Liver (tissue), 3 donors: Measurements from ENCODE around the gene CHRNA7.

Source experiments
- ATF3 ChIP-seq: IDR thresholded peaks from 2 replicates; pipeline ENCODE4 v1.6.1; 2016; ENCODE audit warnings: antibody characterized with exemption
- CTCF ChIP-seq: fragments of 150-350 bp; IDR thresholded peaks from 2 replicates; pipeline ENCODE4 v1.5.1; 2017; ENCODE audit warnings: improper control_type of control experiment, low read depth, low read length; ENCODE audit not compliant: missing input control
- FOXA1 ChIP-seq: IDR thresholded peaks from 2 replicates; pipeline ENCODE4 v1.6.1; 2016; ENCODE audit warnings: antibody characterized with exemption
- GABPA ChIP-seq, 2 donors: IDR thresholded peaks in 1 of 2; conservative IDR thresholded peaks in 1 of 2; 2 replicates each; pipeline ENCODE4 v1.6.1; 2016; ENCODE audit warnings: antibody characterized with exemption in 2 of 2, mild to moderate bottlenecking in 1 of 2, moderate library complexity in 1 of 2
- HNF4G ChIP-seq: IDR thresholded peaks from 2 replicates; pipeline ENCODE4 v1.6.1; 2016; ENCODE audit warnings: antibody characterized with exemption
- JUND ChIP-seq, 2 donors: IDR thresholded peaks; 2 replicates each; pipeline ENCODE4 v1.6.1; 2016; ENCODE audit warnings: antibody characterized with exemption in 2 of 2
- MAX ChIP-seq: IDR thresholded peaks from 2 replicates; pipeline ENCODE4 v1.6.1; 2016; ENCODE audit warnings: antibody characterized with exemption
- RAD21 ChIP-seq, 2 donors: IDR thresholded peaks; 2 replicates each; pipeline ENCODE4 v1.6.1; 2016; ENCODE audit warnings: antibody characterized with exemption in 2 of 2, mild to moderate bottlenecking in 2 of 2
- REST ChIP-seq: IDR thresholded peaks from 2 replicates; pipeline ENCODE4 v1.6.1; 2016; ENCODE audit warnings: antibody characterized with exemption, mild to moderate bottlenecking
- RXRA ChIP-seq, 2 donors: IDR thresholded peaks; 2 replicates each; pipeline ENCODE4 v1.6.1; 2017 to 2018; ENCODE audit warnings: antibody characterized with exemption in 2 of 2, mild to moderate bottlenecking in 1 of 2
- SP1 ChIP-seq: IDR thresholded peaks from 2 replicates; pipeline ENCODE4 v1.6.1; 2018; ENCODE audit warnings: antibody characterized with exemption, mild to moderate bottlenecking
- TAF1 ChIP-seq: conservative IDR thresholded peaks from 2 replicates; pipeline ENCODE4 v1.6.1; 2016; ENCODE audit warnings: antibody characterized with exemption, mild to moderate bottlenecking
- YY1 ChIP-seq: IDR thresholded peaks from 2 replicates; pipeline ENCODE4 v1.6.1; 2016; ENCODE audit warnings: antibody characterized with exemption, mild to moderate bottlenecking
- donor health status: healthy.
- donor health status: healthy.

- TF ChIP-seq REST (no peak), CTCF (no peak), RXRA (IDR thresholded peaks at IDR 0.05) (no peak), HNF4G (no peak), TAF1 (no peak), ATF3 (no peak), SP1 (no peak), MAX (no peak), FOXA1 (no peak), JUND (IDR thresholded peaks at IDR 0.05) (no peak), GABPA (IDR thresholded peaks at IDR 0.05 in 1 of 2, conservative IDR thresholded peaks at IDR 0.05 in 1 of 2) (no peak), YY1 (no peak), RAD21 (IDR thresholded peaks at IDR 0.05) (no peak)
These were observed 3.8 kb downstream of the CHRNA7 start for GRCh38 chr15:32034106-32034505.
